Transverse colon (tissue), 4 donors: Measurements from ENCODE around the gene ZNF326. TPM values are rescaled to one million over a fixed set of nuclear protein-coding genes. Genes with fewer than 3 reads are reported as not detected.

Source experiments
- DNase-seq: peaks from one replicate; pipeline ENCODE4 v3.0.0-alpha.2; 2019
- H3K27ac ChIP-seq, 4 donors: fragments of 200-600 bp; sonication (generic); 2 replicates each; pipeline ENCODE4 v1.5.1; 2016 to 2018; ENCODE audit warnings: inconsistent platforms in 4 of 4
- H3K27me3 ChIP-seq: fragments of 200-600 bp; sonication (generic); 2 replicates; pipeline ENCODE4 v1.5.1; 2017; ENCODE audit warnings: inconsistent platforms
- H3K36me3 ChIP-seq, 4 donors: fragments of 200-600 bp; sonication (generic); 2 replicates each; pipeline ENCODE4 v1.5.1; 2017 to 2019; ENCODE audit warnings: inconsistent platforms in 4 of 4
- H3K4me1 ChIP-seq, 4 donors: fragments of 200-600 bp; sonication (generic); 2 replicates each; pipeline ENCODE4 v1.5.1; 2017 to 2020; ENCODE audit warnings: inconsistent platforms in 4 of 4
- H3K4me3 ChIP-seq, 4 donors: fragments of 200-600 bp; sonication (generic); 1 replicate in 1 of 4; 2 replicates in 3 of 4; pipeline versions ENCODE4 v1.5.1 to v1.6.1; 2017 to 2019; ENCODE audit warnings: inconsistent platforms in 4 of 4
- H3K9me3 ChIP-seq, 2 donors: fragments of 200-600 bp; sonication (generic); 2 replicates each; pipeline ENCODE4 v1.5.1; 2017 to 2019; ENCODE audit warnings: inconsistent platforms in 2 of 2
- CTCF ChIP-seq, 5 experiments: fragments of 200-600 bp in 3 of 5; fragments of 450-650 bp in 2 of 5; sonication (generic) in 3 of 5; IDR thresholded peaks; 1 replicate in 2 of 5; 2 replicates in 3 of 5; pipeline ENCODE4 v1.5.1; 2016 to 2017; ENCODE audit warnings: antibody characterized with exemption in 5 of 5, inconsistent platforms in 3 of 5, mild to moderate bottlenecking in 2 of 5, moderate library complexity in 1 of 5
- EP300 ChIP-seq: sonication (generic); formaldehyde crosslinking; IDR thresholded peaks from one replicate; pipeline ENCODE4 v1.6.1; 2017; ENCODE audit warnings: antibody characterized with exemption, low read depth
- POLR2A ChIP-seq: fragments of 450-650 bp; IDR thresholded peaks from one replicate; pipeline ENCODE4 v1.6.1; 2016; ENCODE audit warnings: antibody characterized with exemption, mild to moderate bottlenecking, moderate library complexity
- POLR2AphosphoS5 ChIP-seq, 3 donors: sonication (generic); formaldehyde crosslinking; IDR thresholded peaks; one replicate each; pipeline ENCODE4 v1.6.1; 2016; ENCODE audit warnings: antibody characterized with exemption in 3 of 3
- WGBS, 2 donors: methylation state at CpG; one replicate each; pipeline ENCODE4 v1.1.5; 2018; ENCODE audit warnings: low coverage in 1 of 2; 5-methylcytosine and 5-hydroxymethylcytosine counted together
- in situ Hi-C, 4 donors: fragments of 200-750 bp; cut with MboI; loops; one replicate each; pipeline versions ENCODE4 v1.15.0 to v1.15.1; 2017; ENCODE audit warnings: low sequenced_read_pairs in 3 of 4, low pct_ligation_motif_present in 1 of 4, low pct_unique_long_range_greater_than_20kb in 1 of 4
- intact Hi-C: fragments of 100-400 bp; cut with DNase I; formaldehyde crosslinking; loops from one replicate; pipeline ENCODE4 v1.15.1; 2023; ENCODE audit warnings: low total_unique reads
- total RNA-seq, 4 donors: library from RNA; depleted of rRNA; stranded (reverse); fragments of >200 nt; gene quantifications; one replicate each; pipeline ENCODE4 v1.1.0, GENCODE V29; 2016

The ZNF326 gene, protein sequence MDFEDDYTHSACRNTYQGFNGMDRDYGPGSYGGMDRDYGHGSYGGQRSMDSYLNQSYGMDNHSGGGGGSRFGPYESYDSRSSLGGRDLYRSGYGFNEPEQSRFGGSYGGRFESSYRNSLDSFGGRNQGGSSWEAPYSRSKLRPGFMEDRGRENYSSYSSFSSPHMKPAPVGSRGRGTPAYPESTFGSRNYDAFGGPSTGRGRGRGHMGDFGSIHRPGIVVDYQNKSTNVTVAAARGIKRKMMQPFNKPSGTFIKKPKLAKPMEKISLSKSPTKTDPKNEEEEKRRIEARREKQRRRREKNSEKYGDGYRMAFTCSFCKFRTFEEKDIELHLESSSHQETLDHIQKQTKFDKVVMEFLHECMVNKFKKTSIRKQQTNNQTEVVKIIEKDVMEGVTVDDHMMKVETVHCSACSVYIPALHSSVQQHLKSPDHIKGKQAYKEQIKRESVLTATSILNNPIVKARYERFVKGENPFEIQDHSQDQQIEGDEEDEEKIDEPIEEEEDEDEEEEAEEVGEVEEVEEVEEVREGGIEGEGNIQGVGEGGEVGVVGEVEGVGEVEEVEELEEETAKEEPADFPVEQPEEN
- total RNA-seq: 10 to 100 TPM; 32.4 to 59.1 (median 39.9) TPM

GRCh38 chr1:89994805-89995597 is at the start of gene ZNF326:
TSS of gene ZNF326 (plus strand) at chr1:89995110. CDS start at chr1:89995258, 148 bp downstream.
- in situ Hi-C loops (loop anchor here in 3 of 4 donors (25.0 kb wide), 3 partner anchors 358 to 508 kb away; partner anchors contain the start of genes LRRC8B (in 1 of the 3) and LRRC8C (in 1 of the 3)), intact Hi-C loops (no loop called here)
- Histone ChIP-seq H3K9me3 (no peaks in the 10 kb centered on the region), H3K27ac (peak within 1 kb of the TSS; percentile 97 to 99 (median 97)), H3K27me3 (no peaks in the 10 kb centered on the region), H3K4me3 (peak within 1 kb of the TSS; percentile 67 to 99 (median 84)), H3K36me3 (no peaks in the 10 kb centered on the region), H3K4me1 (peaks cover 13 to 70% (median 46%) of the 10 kb centered on the region in 4 donors)
- peak; percentile 97 for DNase-seq
- WGBS, 2 donors: 1% methylated on average over 40 of the region's 88 CpGs; no CpG with 5 or more reads in 1 of the 2 donors
- peak; percentile 95 to 99 (median 99) for TF ChIP-seq POLR2AphosphoS5 (IDR thresholded peaks at IDR 0.05)
- TF ChIP-seq POLR2A: peak; percentile 98
- TF ChIP-seq EP300: no peak
- TF ChIP-seq CTCF (IDR thresholded peaks at IDR 0.05): no peak

DNA sequence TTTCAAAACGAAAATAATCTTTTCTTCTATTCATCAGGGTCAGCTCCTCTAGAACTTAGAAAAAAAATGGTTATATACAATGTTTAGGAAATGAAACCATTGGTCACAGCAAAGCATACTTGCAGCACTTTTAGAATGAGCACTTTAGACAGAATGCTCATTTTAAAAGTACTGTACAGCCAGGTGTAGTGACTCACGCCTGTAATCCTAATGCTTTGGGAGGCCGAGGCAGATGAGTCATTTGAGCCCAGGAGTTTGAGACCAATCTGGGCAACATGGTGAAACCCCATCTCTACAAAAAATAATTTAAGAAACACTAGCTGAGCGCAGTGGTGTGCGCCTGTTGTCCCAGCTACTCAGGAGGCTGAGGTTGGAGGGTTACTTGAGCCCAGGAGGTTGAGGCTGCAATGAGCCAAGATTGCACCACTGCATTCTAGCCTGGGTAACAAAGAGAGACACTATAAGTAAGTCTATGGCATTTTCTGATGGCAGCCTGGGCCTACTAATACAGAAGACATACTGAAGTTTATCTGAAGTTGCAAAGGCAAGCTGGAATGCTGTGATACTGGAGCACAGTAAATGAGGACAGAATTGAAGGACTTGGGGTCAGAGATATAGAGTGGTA is 48.9 kb upstream of the ZNF326 start:
- Histone ChIP-seq H3K36me3 (no peaks in the 10 kb centered on the region), H3K9me3 (no peaks in the 10 kb centered on the region), H3K4me3 (no peak overlapping the region), H3K27ac (no peak overlapping the region), H3K27me3 (no peaks in the 10 kb centered on the region), H3K4me1 (peaks cover 0 to 27% (median 10%) of the 10 kb centered on the region in 4 donors)
- intact Hi-C loops (no loop called here), in situ Hi-C loops (no loop called here)
- 64 to 74% methylated on average over 1 to 5 of the region's 5 CpGs for WGBS, 2 donors
- no peak for DNase-seq
- no peak for TF ChIP-seq CTCF (IDR thresholded peaks at IDR 0.05)
- no peak for TF ChIP-seq EP300
- no peak for TF ChIP-seq POLR2A
- no peak for TF ChIP-seq POLR2AphosphoS5 (IDR thresholded peaks at IDR 0.05)

GRCh38 chr1:89946532-89946931 is 48.4 kb upstream of the ZNF326 start:
- Histone ChIP-seq H3K4me1 (peaks cover 0 to 27% (median 10%) of the 10 kb centered on the region in 4 donors), H3K4me3 (no peak overlapping the region), H3K27me3 (no peaks in the 10 kb centered on the region), H3K27ac (no peak overlapping the region), H3K9me3 (no peaks in the 10 kb centered on the region), H3K36me3 (no peaks in the 10 kb centered on the region)
- intact Hi-C loops (no loop called here), in situ Hi-C loops (no loop called here)
- TF ChIP-seq CTCF (IDR thresholded peaks at IDR 0.05): no peak
- TF ChIP-seq EP300: no peak
- no peak for TF ChIP-seq POLR2AphosphoS5 (IDR thresholded peaks at IDR 0.05)
- no peak for TF ChIP-seq POLR2A
- 50 to 54% methylated on average over 1 of the region's 1 CpG for WGBS, 2 donors
- DNase-seq: no peak
